ENCODE data around the gene COPE. TPM values are rescaled to one million over a fixed set of nuclear protein-coding genes. Genes with fewer than 3 reads are reported as not detected.
"Not testable (repeated sequence)": the region's sequence is repeated elsewhere in the genome, so short reads cannot be mapped to it uniquely, and the experiment has no call there.

Gene COPE
- polyA plus RNA-seq, 1 experiment: 170 TPM

GRCh38 chr19:18904334-18905057, 14.7 kb downstream of the COPE start:
- CTCF ChIA-PET: no interaction called here
- POLR2A ChIA-PET: no interaction called here
- DNase-seq (ENCODE audit: low read depth, low spot score): no peak
- TF ChIP-seq CTCF (IDR thresholded peaks at IDR 0.05; ENCODE audit: low read depth, low read length): no peak
- Histone ChIP-seq H3K9me3 (ENCODE audit: control insufficient read depth, insufficient read depth, low read length) (peaks cover 3% of the 10 kb centered on the region; the same call in 1 of the 2 replicates), H3K4me3 (ENCODE audit: low read depth, low read length) (no peak overlapping the region), H3K27me3 (ENCODE audit: control insufficient read depth, insufficient read depth, low read length) (no peaks in the 10 kb centered on the region), H3K27ac (ENCODE audit: low read depth, low read length) (no peak overlapping the region)

- Histone ChIP-seq H3K9me3 (ENCODE audit: control insufficient read depth, insufficient read depth, low read length) (peaks cover 3% of the 10 kb centered on the region; the same call in 1 of the 2 replicates), H3K4me3 (ENCODE audit: low read depth, low read length) (no peak overlapping the region), H3K27me3 (ENCODE audit: control insufficient read depth, insufficient read depth, low read length) (no peaks in the 10 kb centered on the region), H3K27ac (ENCODE audit: low read depth, low read length) (no peak overlapping the region)
- ChIA-PET POLR2A (no interaction called here), CTCF (interaction anchor here (0.6 kb wide), 1 partner anchor 56 kb away, joined by 3 read pairs; no protein-coding TSS in a partner anchor)
- TF ChIP-seq CTCF (IDR thresholded peaks at IDR 0.05; ENCODE audit: low read depth, low read length): no peak
- no peak for DNase-seq (ENCODE audit: low read depth, low spot score)
Measured at GRCh38 chr19:18903156-18904037, 15.8 kb downstream of the COPE start.

- H3K27me3 ChIP-seq (ENCODE audit: control insufficient read depth, insufficient read depth, low read length); POLR2A ChIA-PET; H3K4me3 ChIP-seq (ENCODE audit: low read depth, low read length); H3K9me3 ChIP-seq (ENCODE audit: control insufficient read depth, insufficient read depth, low read length); H3K27ac ChIP-seq (ENCODE audit: low read depth, low read length); DNase-seq (ENCODE audit: low read depth, low spot score): not testable (repeated sequence)
- CTCF ChIA-PET: interaction anchor here (0.6 kb wide), 1 partner anchor 55 kb away, joined by 3 read pairs; no protein-coding TSS in a partner anchor
Measured at GRCh38 chr19:18902519-18902918, 16.7 kb downstream of the COPE start.

GRCh38 chr19:18901491-18901890, 17.7 kb downstream of the COPE start:
- Histone ChIP-seq H3K9me3 (ENCODE audit: control insufficient read depth, insufficient read depth, low read length) (peaks cover 3% of the 10 kb centered on the region; the same call in 1 of the 2 replicates), H3K4me3 (ENCODE audit: low read depth, low read length) (no peak overlapping the region), H3K27me3 (ENCODE audit: control insufficient read depth, insufficient read depth, low read length) (no peaks in the 10 kb centered on the region), H3K27ac (ENCODE audit: low read depth, low read length) (no peak overlapping the region)
- POLR2A ChIA-PET: interaction anchor here (1.3 kb wide), 1 partner anchor 18 kb away, joined by 5 read pairs; the partner anchor contains the start of genes COPE and DDX49
- DNase-seq (ENCODE audit: low read depth, low spot score): no peak
- CTCF ChIA-PET: no interaction called here
- no peak for TF ChIP-seq CTCF (IDR thresholded peaks at IDR 0.05; ENCODE audit: low read depth, low read length)

GRCh38 chr19:18900700-18901481, 18.3 kb downstream of the COPE start:
- Histone ChIP-seq H3K27me3 (ENCODE audit: control insufficient read depth, insufficient read depth, low read length) (no peaks in the 10 kb centered on the region), H3K9me3 (ENCODE audit: control insufficient read depth, insufficient read depth, low read length) (peaks cover 3% of the 10 kb centered on the region; the same call in 1 of the 2 replicates), H3K4me3 (ENCODE audit: low read depth, low read length) (no peak overlapping the region), H3K27ac (ENCODE audit: low read depth, low read length) (no peak overlapping the region)
- ChIA-PET CTCF (no interaction called here), POLR2A (interaction anchor here (1.3 kb wide), 1 partner anchor 18 kb away, joined by 5 read pairs; the partner anchor contains the start of genes COPE and DDX49)
- DNase-seq (ENCODE audit: low read depth, low spot score): no peak
- no peak for TF ChIP-seq CTCF (IDR thresholded peaks at IDR 0.05; ENCODE audit: low read depth, low read length)
